ENCODE measurements around the gene ZNF793.
A peak's percentile ranks its signal among the peaks of the same experiment; 100 is the strongest.

ZNF793 gene

GRCh38 chr19:37565370-37565669 lies 58.6 kb downstream of the ZNF793 start:
- no peak for DNase-seq (ENCODE audit: low read depth)

GRCh38 chr19:37572203-37572602 lies 65.5 kb downstream of the ZNF793 start:
- peak; percentile 4 for DNase-seq (ENCODE audit: low read depth)

GRCh38 chr19:37583340-37583739 lies 76.6 kb downstream of the ZNF793 start:
- DNase-seq (ENCODE audit: low read depth), result no peak

Measured in stromal cell of bone marrow (primary cell).